HepG2 (cell line): ENCODE measurements around the gene ITGAV. TPM values are rescaled to one million over a fixed set of nuclear protein-coding genes. Genes with fewer than 3 reads are reported as not detected.
A peak's percentile ranks its signal among the peaks of the same experiment; 100 is the strongest.

Source experiments
- ATAC-seq: fragments of 200-7000 bp; cut with Tn5 transposase; 3 replicates; pipeline ENCODE4 v1.9.1; 2020; ENCODE audit warnings: mild to moderate bottlenecking, moderate library complexity
- BruUV-seq: library from RNA; stranded (reverse); fragments of 400-500 nt; replicated peaks from 2 replicates; lab custom pipeline; 2021; lab: Mats Ljungman, UMichigan
- CTCF ChIA-PET: fragments of 300-600 bp; formaldehyde crosslinking; extraction: SDS; loops from one replicate; lab custom pipeline; 2021; ENCODE audit warnings: low total read pairs, inconsistent platforms, low intra/inter-chr PET ratio; lab: Yijun Ruan, JAX
- POLR2A ChIA-PET: fragments of 350-600 bp; sonication (Branson Sonifier 250); formaldehyde crosslinking; loops from one replicate; lab custom pipeline; 2020; ENCODE audit warnings: antibody characterized with exemption, inconsistent platforms; lab: Yijun Ruan, JAX
- DNase-seq: peaks from one replicate; pipeline ENCODE4 v3.0.0-alpha.2; 2015; ENCODE audit warnings: low spot score
- FAIRE-seq: peaks from 3 replicates; lab custom pipeline; 2011; peaks lifted over from hg19 to GRCh38; lab: Jason Lieb, UNC
- H2AFZ ChIP-seq: one replicate; pipeline ENCODE4 v1.6.1; 2011; ENCODE audit warnings: low read length, inconsistent platforms
- H3K27ac ChIP-seq: fragments of 300-600 bp; 3 replicates; pipeline ENCODE4 v1.8.0; 2011; ENCODE audit warnings: mixed run types, mild to moderate bottlenecking, mixed read lengths, low read length, inconsistent platforms; ENCODE audit not compliant: insufficient read depth; ENCODE audit errors: extremely low read length
- H3K27me3 ChIP-seq, 2 experiments: fragments of 200-600 bp in 1 of 2; 2 replicates in 1 of 2; 3 replicates in 1 of 2; pipeline versions ENCODE4 v1.6.0 to v1.8.0; 2011; ENCODE audit warnings: low read length in 2 of 2, mild to moderate bottlenecking in 2 of 2, moderate library complexity in 2 of 2, inconsistent platforms in 1 of 2; ENCODE audit not compliant: insufficient read depth in 2 of 2, control insufficient read depth in 1 of 2
- H3K36me3 ChIP-seq, 2 experiments: fragments of 200-600 bp in 1 of 2; replicated peaks in 1 of 2; 2 replicates in 1 of 2; 3 replicates in 1 of 2; pipeline versions ENCODE4 v1.5.1 to v1.8.0; 2011; ENCODE audit warnings: low read length in 2 of 2, inconsistent platforms in 1 of 2; ENCODE audit not compliant: insufficient read depth in 2 of 2, control insufficient read depth in 1 of 2
- H3K4me1 ChIP-seq: 2 replicates; pipeline ENCODE4 v1.5.1; 2012; ENCODE audit warnings: low read length, inconsistent platforms; ENCODE audit not compliant: insufficient read depth
- H3K4me2 ChIP-seq: 2 replicates; pipeline ENCODE4 v1.6.0; 2011; ENCODE audit warnings: low read depth, low read length, inconsistent platforms
- H3K4me3 ChIP-seq, 3 experiments: fragments of 200-600 bp in 1 of 3; sonication (generic), shearing (Covaris generic) in 1 of 3; replicated peaks in 1 of 3; 2 replicates each; pipeline ENCODE4 v1.5.1; 2011 to 2016; ENCODE audit warnings: low read length in 3 of 3, inconsistent platforms in 2 of 3, low read depth in 2 of 3, mild to moderate bottlenecking in 2 of 3, control low read depth in 1 of 3, mixed read lengths in 1 of 3; ENCODE audit not compliant: insufficient read depth in 1 of 3
- H3K79me2 ChIP-seq: one replicate; pipeline ENCODE4 v1.6.1; 2011; ENCODE audit warnings: low read length, inconsistent platforms; ENCODE audit not compliant: insufficient read depth
- H3K9ac ChIP-seq: 2 replicates; pipeline ENCODE4 v1.6.0; 2011; ENCODE audit warnings: mild to moderate bottlenecking, low read depth, low read length, inconsistent platforms; ENCODE audit not compliant: insufficient read depth
- H3K9me3 ChIP-seq: 2 replicates; pipeline ENCODE4 v1.5.1; 2012; ENCODE audit warnings: mild to moderate bottlenecking, low read length
- H4K20me1 ChIP-seq: 2 replicates; pipeline ENCODE4 v1.6.0; 2011; ENCODE audit warnings: inconsistent platforms, mild to moderate bottlenecking, low read length, moderate library complexity; ENCODE audit not compliant: insufficient read depth
- KDM2A ChIP-seq: sonication (generic); formaldehyde crosslinking; IDR thresholded peaks from 2 replicates; pipeline ENCODE4 v1.4.0; 2020; ENCODE audit warnings: low read depth, missing genetic modification reagents, borderline replicate concordance
- ZNF414 ChIP-seq: sonication (generic); formaldehyde crosslinking; IDR thresholded peaks from 2 replicates; pipeline ENCODE4 v1.5.0; 2020; ENCODE audit warnings: missing genetic modification reagents
- ZSCAN9 ChIP-seq: IDR thresholded peaks from 2 replicates; pipeline ENCODE4 v1.6.1; 2016; ENCODE audit warnings: borderline replicate concordance
- WGBS: methylation state at CpG from one replicate; pipeline ENCODE4 v1.1.6; 2017; ENCODE audit warnings: low lambda C conversion rate; 5-methylcytosine and 5-hydroxymethylcytosine counted together
- in situ Hi-C: cut with HindIII; loops from 2 replicates; pipeline ENCODE4 v1.10.0; 2017; ENCODE audit warnings: low pct_unique_long_range_greater_than_20kb; ENCODE audit not compliant: extremely low pct_ligation_motif_present
- intact Hi-C: fragments of 100-400 bp; cut with micrococcal nuclease; formaldehyde crosslinking; loops from one replicate; pipeline ENCODE4 v1.10.0; 2022; ENCODE audit not compliant: unreplicated experiment
- polyA plus RNA-seq, 8 experiments: library from polyadenylated mRNA; depleted of rRNA in 3 of 8; stranded (reverse) in 7 of 8; unstranded in 1 of 8; fragments of >200 nt; fragmentation: Illumina TruSeq in 4 of 8; extraction: Trizol in 4 of 8; gene quantifications; 2 replicates each; pipeline versions ENCODE4 v1.2.1 to v1.2.3, GENCODE V29; 2011 to 2016; ENCODE audit warnings: low read depth in 4 of 8, missing spikeins in 1 of 8, mixed read lengths in 1 of 8; ENCODE audit not compliant: insufficient read depth in 1 of 8
- total RNA-seq, 5 experiments: library from RNA; depleted of rRNA; stranded (reverse); fragments of >200 nt; fragmentation: Illumina TruSeq; extraction: Trizol; gene quantifications; 2 replicates each; pipeline ENCODE4 v1.2.3, GENCODE V29; 2016; ENCODE audit warnings: low read depth in 1 of 5
- TF ChIP-seq, protein P1 (sequence below): IDR thresholded peaks from 2 replicates; pipeline ENCODE4 v1.6.1; 2016; ENCODE audit warnings: missing compliant biosample characterization, missing genetic modification reagents, borderline replicate concordance
- TF ChIP-seq, protein P2 (sequence below): sonication (generic); formaldehyde crosslinking; conservative IDR thresholded peaks from 2 replicates; pipeline ENCODE4 v1.8.1; 2023; ENCODE audit warnings: missing genetic modification reagents

The ITGAV gene
- total and polyA plus RNA-seq, 2 of the 13 experiments (the other 11 are each of a cell fraction or from before 2014, with no cell fraction given), result 59.1 to 60.4 TPM

DNA sequence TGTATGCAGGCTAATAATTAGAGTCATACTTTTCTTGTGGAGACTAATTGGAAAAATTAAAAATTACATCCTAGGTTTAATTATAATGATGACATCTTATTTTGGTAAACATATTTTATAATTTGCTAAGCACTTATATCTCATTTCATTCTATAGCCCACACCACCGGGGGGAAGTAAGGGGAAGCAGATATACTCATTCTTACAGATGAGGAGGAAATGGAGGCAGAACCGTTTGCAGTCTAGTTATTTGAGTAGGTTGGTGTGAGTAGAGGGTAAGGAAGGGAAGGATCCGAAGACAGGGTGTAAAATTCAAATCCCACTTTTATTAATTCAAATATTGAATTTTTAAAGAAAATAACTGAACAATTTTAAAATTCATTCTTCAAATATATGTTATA lies 3.7 kb downstream of the ITGAV start (continued):
- TF ChIP-seq, protein P1, sequence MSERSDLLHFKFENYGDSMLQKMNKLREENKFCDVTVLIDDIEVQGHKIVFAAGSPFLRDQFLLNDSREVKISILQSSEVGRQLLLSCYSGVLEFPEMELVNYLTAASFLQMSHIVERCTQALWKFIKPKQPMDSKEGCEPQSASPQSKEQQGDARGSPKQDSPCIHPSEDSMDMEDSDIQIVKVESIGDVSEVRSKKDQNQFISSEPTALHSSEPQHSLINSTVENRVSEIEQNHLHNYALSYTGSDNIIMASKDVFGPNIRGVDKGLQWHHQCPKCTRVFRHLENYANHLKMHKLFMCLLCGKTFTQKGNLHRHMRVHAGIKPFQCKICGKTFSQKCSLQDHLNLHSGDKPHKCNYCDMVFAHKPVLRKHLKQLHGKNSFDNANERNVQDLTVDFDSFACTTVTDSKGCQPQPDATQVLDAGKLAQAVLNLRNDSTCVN, result no peak
- TF ChIP-seq ZNF414 (CRISPR knock-in tag), result no peak

GRCh38 chr2:186594001-186594722 lies 4.3 kb downstream of the ITGAV start:
- POLR2A ChIA-PET, result interaction anchor here (1.5 kb wide), 1 partner anchor 108 kb away, joined by 10 read pairs; the partner anchor contains the start of gene ZC3H15
- 86% methylated on average over 4 of the region's 4 CpGs for WGBS
- intact Hi-C loops (loop anchor here (2.0 kb wide), 1 partner anchor 89 kb away; no protein-coding TSS in a partner anchor), in situ Hi-C loops (no loop called here)
- H4K20me1 ChIP-seq, result peaks cover 13% of the 10 kb centered on the region; the same call in 1 of the 2 replicates
- FAIRE-seq (no peak), DNase-seq (no peak), ATAC-seq (no peak)
- no TSS peak for BruUV-seq
- H2AFZ ChIP-seq, result no peak overlapping the region
- peaks cover 57% of the 10 kb centered on the region for H3K4me1 ChIP-seq
- no peaks in the 10 kb centered on the region for H3K36me3 ChIP-seq
- H3K9ac ChIP-seq, result peak overlapping the region; percentile 10; the same call in 1 of the 2 replicates
- no peak overlapping the region for H3K27ac ChIP-seq
- no peaks in the 10 kb centered on the region for H3K9me3 ChIP-seq
- CTCF ChIA-PET, result no interaction called here
- peaks cover 80% of the 10 kb centered on the region for H3K79me2 ChIP-seq
- H3K4me2 ChIP-seq, result peak overlapping the region; percentile 32
- H3K4me3 ChIP-seq, result no peak overlapping the region
- no peaks in the 10 kb centered on the region; a peak in 2 of 5 replicates for H3K27me3 ChIP-seq
- TF ChIP-seq ZSCAN9 (CRISPR knock-in tag) (0 out of 2 replicates have a peak, but pooled peaks have one; percentile 38), KDM2A (CRISPR knock-in tag) (no peak)
- TF ChIP-seq, protein P2, sequence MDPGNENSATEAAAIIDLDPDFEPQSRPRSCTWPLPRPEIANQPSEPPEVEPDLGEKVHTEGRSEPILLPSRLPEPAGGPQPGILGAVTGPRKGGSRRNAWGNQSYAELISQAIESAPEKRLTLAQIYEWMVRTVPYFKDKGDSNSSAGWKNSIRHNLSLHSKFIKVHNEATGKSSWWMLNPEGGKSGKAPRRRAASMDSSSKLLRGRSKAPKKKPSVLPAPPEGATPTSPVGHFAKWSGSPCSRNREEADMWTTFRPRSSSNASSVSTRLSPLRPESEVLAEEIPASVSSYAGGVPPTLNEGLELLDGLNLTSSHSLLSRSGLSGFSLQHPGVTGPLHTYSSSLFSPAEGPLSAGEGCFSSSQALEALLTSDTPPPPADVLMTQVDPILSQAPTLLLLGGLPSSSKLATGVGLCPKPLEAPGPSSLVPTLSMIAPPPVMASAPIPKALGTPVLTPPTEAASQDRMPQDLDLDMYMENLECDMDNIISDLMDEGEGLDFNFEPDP (CRISPR knock-in tag), result 0 out of 2 replicates have a peak, but pooled peaks have one; percentile 45
- TF ChIP-seq, all 625 proteins: peak for 2
